Mesendoderm (in vitro differentiated cells): ENCODE results near the gene SAPCD1.

Source experiments
- DNase-seq: peaks from one replicate; pipeline ENCODE4 v3.0.0; 2013
- H2AK5ac ChIP-seq: 2 replicates; pipeline ENCODE4 v1.6.1; 2013; ENCODE audit warnings: low read length, inconsistent platforms
- H2BK120ac ChIP-seq: 2 replicates; pipeline ENCODE4 v1.6.1; 2013; ENCODE audit warnings: low read depth, mild to moderate bottlenecking, low read length, moderate library complexity, mixed read lengths
- H2BK15ac ChIP-seq: replicated peaks from 2 replicates; pipeline ENCODE4 v1.6.1; 2013; ENCODE audit warnings: low read depth, mild to moderate bottlenecking, moderate library complexity
- H2BK5ac ChIP-seq: 2 replicates; pipeline ENCODE4 v1.6.1; 2013; ENCODE audit warnings: low read length, inconsistent platforms
- H3K18ac ChIP-seq: 2 replicates; pipeline ENCODE4 v1.6.1; 2013; ENCODE audit warnings: mild to moderate bottlenecking, low read length, mixed read lengths
- H3K23ac ChIP-seq: one replicate; pipeline ENCODE4 v1.6.1; 2013; ENCODE audit warnings: low read length
- H3K27ac ChIP-seq: 2 replicates; pipeline ENCODE4 v1.5.1; 2013; ENCODE audit warnings: low read depth, mild to moderate bottlenecking, inconsistent platforms, low read length, moderate library complexity
- H3K27me3 ChIP-seq: 2 replicates; pipeline ENCODE4 v1.6.1; 2013; ENCODE audit warnings: low read length, control low read depth, mild to moderate bottlenecking, inconsistent platforms; ENCODE audit not compliant: insufficient read depth, poor library complexity
- H3K36me3 ChIP-seq: 2 replicates; pipeline ENCODE4 v1.6.1; 2013; ENCODE audit warnings: low read length, inconsistent platforms; ENCODE audit not compliant: control insufficient read depth, insufficient read depth
- H3K4ac ChIP-seq: one replicate; pipeline ENCODE4 v1.6.1; 2013; ENCODE audit warnings: low read depth, mild to moderate bottlenecking, low read length, moderate library complexity
- H3K4me1 ChIP-seq: 2 replicates; pipeline ENCODE4 v1.6.1; 2013; ENCODE audit warnings: low read depth, low read length, inconsistent platforms; ENCODE audit not compliant: control insufficient read depth
- H3K4me2 ChIP-seq: 2 replicates; pipeline ENCODE4 v1.6.1; 2013; ENCODE audit warnings: low read length
- H3K4me3 ChIP-seq: 2 replicates; pipeline ENCODE4 v1.5.1; 2013; ENCODE audit warnings: mild to moderate bottlenecking, low read length
- H3K56ac ChIP-seq: one replicate; pipeline ENCODE4 v1.6.1; 2013; ENCODE audit warnings: low read length
- H3K79me1 ChIP-seq: 2 replicates; pipeline ENCODE4 v1.6.1; 2013; ENCODE audit warnings: low read length, inconsistent platforms
- H3K79me2 ChIP-seq: 2 replicates; pipeline ENCODE4 v1.6.1; 2013; ENCODE audit warnings: mild to moderate bottlenecking, low read length; ENCODE audit not compliant: control insufficient read depth, insufficient read depth
- H3K9ac ChIP-seq: 2 replicates; pipeline ENCODE4 v1.6.1; 2013; ENCODE audit warnings: low read length, inconsistent platforms
- H4K5ac ChIP-seq: one replicate; pipeline ENCODE4 v1.6.1; 2013; ENCODE audit warnings: low read length
- H4K8ac ChIP-seq: one replicate; pipeline ENCODE4 v1.6.1; 2013; ENCODE audit warnings: low read depth, mild to moderate bottlenecking, control low read depth, low read length, moderate library complexity
- WGBS: extraction: QIAGEN DNeasy Blood & Tissue Kit; methylation state at CpG from one replicate; pipeline ENCODE4 v1.1.7; 2013; ENCODE audit warnings: low lambda C conversion rate, missing lambda C conversion rate; ENCODE audit not compliant: insufficient coverage; ENCODE audit errors: extremely low coverage; 5-methylcytosine and 5-hydroxymethylcytosine counted together

SAPCD1 gene

GRCh38 chr6:31718265-31718664, 44.2 kb upstream of the SAPCD1 start:
- Histone ChIP-seq H3K56ac (no peak overlapping the region), H3K79me1 (no peaks in the 10 kb centered on the region), H2BK15ac (no peak overlapping the region), H3K18ac (no peak overlapping the region), H3K4me2 (no peak overlapping the region), H3K27me3 (no peaks in the 10 kb centered on the region), H4K5ac (no peak overlapping the region), H2BK5ac (no peak overlapping the region), H3K27ac (no peak overlapping the region), H2BK120ac (no peak overlapping the region), H3K79me2 (no peaks in the 10 kb centered on the region), H3K4me1 (peaks cover 17% of the 10 kb centered on the region), H3K9ac (no peak overlapping the region), H2AK5ac (no peak overlapping the region), H4K8ac (no peak overlapping the region), H3K4ac (no peak overlapping the region), H3K23ac (no peak overlapping the region), H3K36me3 (no peaks in the 10 kb centered on the region), H3K4me3 (no peak overlapping the region)
- DNase-seq = peak; percentile 76
- no CpG with 5 or more reads among the region's 1 CpG for whole genome bisulfite sequencing

GRCh38 chr6:31719001-31719400, 43.5 kb upstream of the SAPCD1 start:
- no peak overlapping the region for H2AK5ac ChIP-seq
- H3K4me2 ChIP-seq = no peak overlapping the region
- no peaks in the 10 kb centered on the region for H3K36me3 ChIP-seq
- no peak overlapping the region for H4K5ac ChIP-seq
- H3K4me1 ChIP-seq = peaks cover 12% of the 10 kb centered on the region
- no peak overlapping the region for H3K18ac ChIP-seq
- no peak overlapping the region for H3K23ac ChIP-seq
- no peak overlapping the region for H2BK120ac ChIP-seq
- H2BK15ac ChIP-seq = no peak overlapping the region
- no peak overlapping the region for H4K8ac ChIP-seq
- H3K9ac ChIP-seq = no peak overlapping the region
- no peaks in the 10 kb centered on the region for H3K27me3 ChIP-seq
- no peak overlapping the region for H2BK5ac ChIP-seq
- no peak overlapping the region for H3K4ac ChIP-seq
- peak overlapping the region; percentile 43 for H3K56ac ChIP-seq
- no peaks in the 10 kb centered on the region for H3K79me2 ChIP-seq
- no peak overlapping the region for H3K4me3 ChIP-seq
- no CpG with 5 or more reads among the region's 6 CpGs for WGBS
- no peak overlapping the region for H3K27ac ChIP-seq
- DNase-seq = no peak
- H3K79me1 ChIP-seq = no peaks in the 10 kb centered on the region

- Histone ChIP-seq H2BK15ac (no peak overlapping the region), H2BK120ac (no peak overlapping the region), H3K23ac (no peak overlapping the region), H3K4me2 (no peak overlapping the region), H3K56ac (no peak overlapping the region), H2AK5ac (no peak overlapping the region), H3K9ac (no peak overlapping the region), H3K79me1 (no peaks in the 10 kb centered on the region), H4K8ac (no peak overlapping the region), H3K18ac (no peak overlapping the region), H3K36me3 (no peaks in the 10 kb centered on the region), H3K27ac (no peak overlapping the region), H4K5ac (no peak overlapping the region), H3K79me2 (no peaks in the 10 kb centered on the region), H3K4ac (no peak overlapping the region), H2BK5ac (no peak overlapping the region), H3K4me1 (peaks cover 5% of the 10 kb centered on the region), H3K27me3 (no peaks in the 10 kb centered on the region), H3K4me3 (no peak overlapping the region)
- no CpG with 5 or more reads among the region's 5 CpGs for WGBS
- no peak for DNase-seq
Measured at GRCh38 chr6:31720196-31720770, 42.2 kb upstream of the SAPCD1 start.

- H3K56ac ChIP-seq = no peak within 1 kb of the TSS
- peaks cover 1% of the 10 kb centered on the region for H3K36me3 ChIP-seq
- no peak for DNase-seq
- H2AK5ac ChIP-seq = no peak within 1 kb of the TSS
- H3K4me3 ChIP-seq = no peak within 1 kb of the TSS
- H4K8ac ChIP-seq = no peak within 1 kb of the TSS
- no peak within 1 kb of the TSS for H3K23ac ChIP-seq
- no peaks in the 10 kb centered on the region for H3K27me3 ChIP-seq
- H2BK5ac ChIP-seq = no peak within 1 kb of the TSS
- H3K4me2 ChIP-seq = no peak within 1 kb of the TSS
- no peak within 1 kb of the TSS for H2BK120ac ChIP-seq
- no peaks in the 10 kb centered on the region for H3K79me1 ChIP-seq
- no peaks in the 10 kb centered on the region for H3K79me2 ChIP-seq
- WGBS = no CpG with 5 or more reads among the region's 4 CpGs
- no peak within 1 kb of the TSS for H3K18ac ChIP-seq
- peaks cover 5% of the 10 kb centered on the region for H3K4me1 ChIP-seq
- H2BK15ac ChIP-seq = no peak within 1 kb of the TSS
- H3K9ac ChIP-seq = no peak within 1 kb of the TSS
- no peak within 1 kb of the TSS for H3K27ac ChIP-seq
- H3K4ac ChIP-seq = no peak within 1 kb of the TSS
- H4K5ac ChIP-seq = no peak within 1 kb of the TSS
Measured at GRCh38 chr6:31721351-31722020, 41.0 kb upstream of the SAPCD1 start, which contains the start of gene LY6G6C. TSS of gene LY6G6C (minus strand) at chr6:31721746. CDS start at chr6:31721679, 67 bp downstream.

- H2AK5ac ChIP-seq = no peak overlapping the region
- H4K8ac ChIP-seq = no peak overlapping the region
- peaks cover 1% of the 10 kb centered on the region for H3K36me3 ChIP-seq
- H3K27ac ChIP-seq = no peak overlapping the region
- no peak overlapping the region for H3K4me3 ChIP-seq
- H3K9ac ChIP-seq = no peak overlapping the region
- no peaks in the 10 kb centered on the region for H3K79me1 ChIP-seq
- H3K79me2 ChIP-seq = no peaks in the 10 kb centered on the region
- no peak overlapping the region for H3K56ac ChIP-seq
- H3K18ac ChIP-seq = no peak overlapping the region
- no peak overlapping the region for H3K23ac ChIP-seq
- H2BK15ac ChIP-seq = no peak overlapping the region
- H3K4me2 ChIP-seq = no peak overlapping the region
- no peak overlapping the region for H4K5ac ChIP-seq
- WGBS = no CpG with 5 or more reads among the region's 3 CpGs
- no peak overlapping the region for H2BK120ac ChIP-seq
- DNase-seq = no peak
- H3K4ac ChIP-seq = no peak overlapping the region
- peaks cover 5% of the 10 kb centered on the region for H3K4me1 ChIP-seq
- H3K27me3 ChIP-seq = no peaks in the 10 kb centered on the region
- no peak overlapping the region for H2BK5ac ChIP-seq
Measured at GRCh38 chr6:31722173-31722572, 40.3 kb upstream of the SAPCD1 start.
